LNCaP clone FGC (cell line): ENCODE data around the gene GTF2H2.
"Not testable (repeated sequence)": the region's sequence is repeated elsewhere in the genome, so short reads cannot be mapped to it uniquely, and the experiment has no call there.

ENCODE experiments used
- DNase-seq: peaks from one replicate; pipeline ENCODE4 v3.0.0-alpha.2; 2011; ENCODE audit warnings: low read depth
- H3K4me3 ChIP-seq: 2 replicates; pipeline ENCODE4 v1.5.1; 2011; ENCODE audit warnings: mild to moderate bottlenecking, low read depth, low read length, control low read depth
- TF ChIP-seq, protein P1 (sequence below): IDR thresholded peaks from 2 replicates; pipeline ENCODE4 v1.5.1; 2012; ENCODE audit warnings: mild to moderate bottlenecking; ENCODE audit not compliant: control insufficient read depth, insufficient read depth; ENCODE audit errors: extremely low read depth

GTF2H2 gene

DNA sequence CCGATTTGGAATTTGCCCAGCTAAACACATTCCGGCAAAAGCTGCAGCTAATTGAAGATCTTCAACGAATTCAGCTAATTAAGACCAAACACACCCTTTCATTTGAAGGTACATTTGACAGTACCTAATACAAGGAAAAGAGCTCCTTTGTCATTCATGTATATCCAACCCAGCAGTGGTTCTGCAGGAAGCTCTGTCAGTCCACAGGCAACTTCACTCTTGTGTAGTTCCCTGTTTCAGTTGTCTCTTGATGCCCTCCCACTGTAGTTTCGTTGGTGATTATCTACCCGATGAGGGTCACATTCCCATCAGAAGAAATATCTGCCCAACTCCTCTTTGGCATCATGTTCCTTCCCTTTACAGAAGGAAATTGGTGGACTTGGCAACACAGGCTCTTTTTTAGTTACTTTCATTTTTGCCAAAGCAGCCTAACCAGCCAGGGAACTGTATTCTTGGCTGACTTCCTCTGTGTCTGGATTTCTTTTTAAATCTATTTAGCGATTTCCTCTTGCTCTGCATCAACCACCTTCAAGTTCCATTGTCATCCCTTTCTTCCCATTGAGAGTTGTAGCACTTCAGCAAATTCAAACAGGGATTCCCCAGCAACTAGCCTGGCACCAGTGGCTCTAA is 49.0 kb downstream of the GTF2H2 start:
- H3K4me3 ChIP-seq = not testable (repeated sequence)

DNA sequence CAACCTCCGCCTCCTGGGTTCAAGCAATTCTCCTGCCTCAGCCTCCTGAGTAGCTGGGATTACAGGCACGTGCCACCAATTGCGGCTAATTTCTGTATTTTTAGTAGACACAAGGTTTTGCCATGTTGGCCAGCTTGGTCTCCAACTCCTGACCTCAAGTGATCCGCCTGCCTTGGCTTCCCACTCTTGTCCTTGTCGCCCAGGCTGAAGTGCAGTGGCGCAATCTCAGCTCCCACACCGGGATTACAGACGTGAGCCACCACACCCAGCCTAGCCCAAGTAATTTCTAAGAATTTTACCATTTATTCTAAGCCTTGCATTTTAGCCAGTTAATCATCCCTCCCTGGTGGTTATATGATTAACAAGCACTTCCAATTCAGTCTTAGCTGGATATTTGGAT is 53.3 kb downstream of the GTF2H2 start:
- TF ChIP-seq, protein P1, sequence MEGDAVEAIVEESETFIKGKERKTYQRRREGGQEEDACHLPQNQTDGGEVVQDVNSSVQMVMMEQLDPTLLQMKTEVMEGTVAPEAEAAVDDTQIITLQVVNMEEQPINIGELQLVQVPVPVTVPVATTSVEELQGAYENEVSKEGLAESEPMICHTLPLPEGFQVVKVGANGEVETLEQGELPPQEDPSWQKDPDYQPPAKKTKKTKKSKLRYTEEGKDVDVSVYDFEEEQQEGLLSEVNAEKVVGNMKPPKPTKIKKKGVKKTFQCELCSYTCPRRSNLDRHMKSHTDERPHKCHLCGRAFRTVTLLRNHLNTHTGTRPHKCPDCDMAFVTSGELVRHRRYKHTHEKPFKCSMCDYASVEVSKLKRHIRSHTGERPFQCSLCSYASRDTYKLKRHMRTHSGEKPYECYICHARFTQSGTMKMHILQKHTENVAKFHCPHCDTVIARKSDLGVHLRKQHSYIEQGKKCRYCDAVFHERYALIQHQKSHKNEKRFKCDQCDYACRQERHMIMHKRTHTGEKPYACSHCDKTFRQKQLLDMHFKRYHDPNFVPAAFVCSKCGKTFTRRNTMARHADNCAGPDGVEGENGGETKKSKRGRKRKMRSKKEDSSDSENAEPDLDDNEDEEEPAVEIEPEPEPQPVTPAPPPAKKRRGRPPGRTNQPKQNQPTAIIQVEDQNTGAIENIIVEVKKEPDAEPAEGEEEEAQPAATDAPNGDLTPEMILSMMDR = no peak
- DNase-seq = no peak

More for the DNA sequence above, 49.0 kb downstream of the GTF2H2 start:
- not testable (repeated sequence) for DNase-seq

DNA sequence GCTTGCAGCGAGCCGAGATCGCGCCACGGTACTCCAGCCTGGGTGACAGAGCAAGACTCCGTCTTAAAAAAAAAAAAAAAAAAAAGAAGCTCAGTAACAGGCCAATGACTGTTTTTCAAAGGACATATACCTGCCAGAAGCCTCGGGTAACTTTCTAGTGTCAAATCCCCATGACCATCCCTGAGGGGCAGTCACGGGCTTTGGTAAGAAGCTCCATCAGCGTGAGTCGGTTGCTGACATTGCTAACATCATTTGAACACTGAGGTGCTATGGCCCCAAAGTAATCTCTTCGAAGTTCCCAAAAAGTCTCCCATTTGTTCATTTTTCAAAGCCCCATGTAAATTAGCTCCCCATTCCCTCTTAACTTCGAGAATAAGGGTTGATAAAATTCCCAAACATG is 53.9 kb downstream of the GTF2H2 start:
- H3K4me3 ChIP-seq = no peak overlapping the region
- TF ChIP-seq, protein P1 = no peak
- DNase-seq = no peak

More for the DNA sequence above, 53.3 kb downstream of the GTF2H2 start:
- no peak overlapping the region for H3K4me3 ChIP-seq

DNA sequence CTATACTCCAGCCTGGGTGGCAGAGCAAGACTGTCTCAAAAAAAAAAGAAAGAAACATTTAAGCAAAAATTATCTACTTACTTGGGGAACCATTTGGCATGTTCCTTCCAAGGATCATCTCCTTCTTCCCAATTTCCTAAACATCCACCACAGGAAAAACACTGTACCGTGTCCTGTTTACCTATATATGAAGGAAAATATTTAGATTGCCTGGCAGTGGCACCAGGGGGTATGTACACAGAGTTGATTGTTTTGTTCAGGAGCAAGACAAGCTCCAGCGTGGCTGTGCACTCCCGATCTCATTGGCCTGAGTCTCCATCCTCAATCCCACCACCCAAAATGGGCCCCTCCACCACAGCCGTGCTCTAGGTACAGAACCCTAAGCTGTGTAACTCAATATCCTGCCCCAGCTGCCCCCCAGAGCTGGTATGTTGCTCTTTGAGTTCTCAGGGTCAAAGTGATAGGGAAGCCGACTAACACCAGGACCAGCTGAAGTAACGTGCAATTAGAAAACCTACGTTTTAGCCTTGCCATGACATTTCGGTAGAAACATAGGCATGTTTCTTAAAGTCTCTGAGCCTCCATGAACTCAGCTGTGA is 56.2 kb downstream of the GTF2H2 start:
- 0 out of 2 replicates have a peak overlapping the region, but pooled peaks have one; percentile 0 for H3K4me3 ChIP-seq
- peak; percentile 80 for DNase-seq

DNA sequence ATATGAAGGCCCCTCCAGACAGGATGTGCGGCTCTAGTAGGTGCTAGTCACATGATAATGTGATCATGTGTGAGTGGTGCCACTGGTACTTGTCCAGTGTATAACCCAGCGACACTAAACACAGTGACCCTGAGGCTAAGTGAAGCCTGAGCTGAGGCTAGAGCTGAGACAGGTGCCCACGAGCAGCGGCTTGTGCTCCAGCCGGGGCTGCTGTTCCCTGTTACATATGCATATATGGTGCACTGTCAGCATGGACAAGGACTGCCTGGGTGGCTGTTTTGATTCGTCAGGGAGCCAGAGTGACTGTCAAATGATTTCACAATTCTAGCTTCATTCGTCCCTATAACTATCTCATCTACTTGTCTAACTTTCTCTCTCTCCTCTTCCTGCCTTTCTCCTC is 60.5 kb downstream of the GTF2H2 start:
- not testable (repeated sequence) for DNase-seq, H3K4me3 ChIP-seq

More for the DNA sequence above, 56.2 kb downstream of the GTF2H2 start:
- TF ChIP-seq, protein P1 = no peak
